ENCODE measurements around the gene CC2D2B.
"Not testable (repeated sequence)": the region's sequence is repeated elsewhere in the genome, so short reads cannot be mapped to it uniquely, and the experiment has no call there.

The CC2D2B gene

DNA sequence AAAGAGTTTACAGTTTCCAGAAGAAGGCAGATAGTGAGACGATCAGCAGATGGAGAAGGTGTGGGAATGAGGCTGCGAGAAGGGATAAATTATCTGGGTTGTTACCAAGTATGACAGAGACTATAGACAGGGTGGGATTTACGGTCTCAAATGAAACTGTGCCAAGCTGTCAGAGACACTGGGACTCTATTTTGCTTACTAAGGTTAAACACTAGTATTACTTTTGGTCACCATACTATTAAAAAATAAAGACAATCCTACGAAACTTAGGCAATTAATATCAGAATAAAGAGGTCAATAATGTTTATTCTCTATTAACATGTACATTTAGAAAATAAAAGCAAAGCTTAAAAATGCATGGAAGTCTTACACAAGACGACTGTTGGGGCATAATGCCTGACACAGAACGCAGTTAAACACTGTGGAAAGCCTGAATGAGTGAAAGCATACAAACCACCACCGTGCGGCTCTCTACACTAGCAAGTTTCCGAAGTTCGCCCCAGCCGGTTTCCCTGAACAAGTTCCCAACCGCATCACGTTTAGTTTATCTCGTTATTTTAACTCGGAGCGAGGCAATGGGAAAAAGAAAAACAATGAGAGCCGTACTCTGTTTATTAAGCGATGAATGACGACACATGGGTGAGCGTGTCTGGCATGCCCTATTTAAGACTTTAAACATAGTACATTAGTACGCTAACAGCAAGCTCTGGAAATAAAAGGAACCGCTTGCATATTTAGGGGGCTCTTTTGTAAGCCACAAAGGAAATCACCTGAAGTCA lies 909 bp upstream of the CC2D2B start:
- DNase-seq: peak; percentile 43

DNA sequence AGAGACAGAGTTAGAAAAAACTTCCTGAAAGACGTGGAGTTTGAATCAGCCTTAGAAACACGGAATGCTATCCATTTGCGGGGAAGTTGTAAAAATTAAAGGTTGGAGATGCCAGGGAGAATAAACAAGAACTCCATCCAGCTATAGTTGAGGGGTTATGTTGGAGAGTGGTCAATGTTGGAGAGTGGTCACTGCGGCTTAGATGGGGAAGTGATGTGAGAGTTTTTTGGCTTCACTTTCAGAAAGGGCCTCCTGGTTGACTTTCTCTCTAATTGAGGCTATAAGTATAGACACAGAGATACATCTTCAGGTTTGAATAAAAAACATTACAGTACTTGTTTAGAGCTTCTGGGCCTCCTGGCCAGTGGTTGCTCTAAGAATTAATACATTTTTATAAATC lies 675 bp downstream of the CC2D2B start:
- no peak for DNase-seq

DNA sequence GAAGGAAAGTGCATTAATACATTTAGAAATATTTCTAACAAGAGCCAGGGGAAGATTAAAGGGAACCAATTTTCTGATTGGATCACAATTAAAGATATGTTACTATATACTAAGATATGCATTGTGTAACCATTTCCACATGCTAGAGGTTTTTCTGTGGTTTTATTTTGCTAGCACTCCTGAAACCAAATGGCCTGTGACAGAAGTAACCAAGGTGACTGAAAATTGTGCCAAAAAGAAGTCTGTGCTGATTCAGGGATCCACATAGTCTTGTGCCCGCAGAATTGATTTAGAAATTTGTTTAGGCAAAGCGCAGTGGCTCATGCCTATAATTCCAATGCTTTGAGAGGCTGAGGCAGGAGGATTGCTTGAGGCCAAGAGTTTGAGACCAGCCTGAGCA lies 1.8 kb downstream of the CC2D2B start:
- DNase-seq: no peak

DNA sequence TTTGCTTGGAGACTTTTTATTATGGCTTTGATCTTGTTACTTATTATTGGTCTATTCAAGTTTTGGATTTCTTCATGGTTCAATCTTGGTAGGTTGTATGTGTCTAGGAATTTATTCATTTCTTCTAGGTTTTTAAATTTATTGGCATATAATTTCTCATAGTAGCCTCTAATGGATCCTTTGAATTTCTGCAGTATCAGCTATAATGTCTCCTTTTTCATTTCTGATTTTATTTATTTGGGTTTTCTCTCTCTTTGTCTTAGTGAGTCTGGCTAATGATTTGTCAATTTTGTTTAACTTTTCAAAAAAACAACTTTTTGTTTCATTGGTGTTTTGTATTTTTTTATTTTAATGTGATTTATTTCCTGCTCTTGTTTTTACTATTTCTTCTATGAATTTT lies 8.3 kb downstream of the CC2D2B start:
- not testable (repeated sequence) for DNase-seq

GRCh38 chr10:95920798-95921426 lies 13.1 kb downstream of the CC2D2B start:
- DNase-seq: no peak

GRCh38 chr10:95925033-95925432 lies 17.3 kb downstream of the CC2D2B start:
- no peak for DNase-seq

GRCh38 chr10:95935429-95935828 lies 27.7 kb downstream of the CC2D2B start:
- no peak for DNase-seq

GRCh38 chr10:95941115-95941514 lies 33.3 kb downstream of the CC2D2B start:
- no peak for DNase-seq

DNA sequence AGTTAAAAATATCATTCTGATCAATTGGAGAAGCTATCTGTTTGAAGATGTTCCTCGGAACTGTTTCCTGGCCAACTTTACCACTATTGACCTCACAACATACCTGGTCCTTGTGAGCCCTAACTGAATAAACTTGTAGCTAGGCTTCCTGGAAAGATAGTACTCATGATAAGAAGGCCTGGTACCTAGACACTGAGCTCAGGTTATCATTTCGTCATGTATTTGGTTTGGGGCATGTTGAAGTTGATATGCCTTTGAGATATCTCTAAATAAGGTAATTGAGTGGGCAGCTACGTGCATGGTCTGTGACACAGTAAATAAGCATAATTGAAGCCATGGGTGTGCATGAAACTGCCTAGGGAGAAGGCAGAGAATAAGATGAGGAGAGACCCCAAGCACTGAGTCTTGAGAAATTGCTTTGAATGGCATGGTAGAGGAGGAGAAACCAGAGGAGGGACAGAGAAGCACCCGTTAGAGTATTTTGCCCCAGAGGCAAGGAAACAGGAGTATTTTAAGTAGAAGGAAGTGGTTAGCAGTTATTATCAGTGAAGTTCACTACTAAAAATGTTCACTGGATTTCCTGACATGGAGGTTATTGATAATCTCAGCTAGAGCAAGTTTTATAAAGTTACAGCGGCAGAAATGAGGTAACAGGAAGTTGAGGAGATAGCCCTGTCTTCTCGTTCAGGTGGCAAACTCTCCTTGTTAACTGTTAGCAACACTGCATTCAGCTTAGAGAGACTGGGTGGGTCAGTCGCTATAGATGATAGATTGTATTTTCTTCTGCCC lies 55.6 kb downstream of the CC2D2B start:
- DNase-seq: peak; percentile 35

- no peak for DNase-seq
These were observed 56.2 kb downstream of the CC2D2B start for GRCh38 chr10:95963991-95964389.

- no peak for DNase-seq
These were observed 57.0 kb downstream of the CC2D2B start for GRCh38 chr10:95964756-95965155.

DNA sequence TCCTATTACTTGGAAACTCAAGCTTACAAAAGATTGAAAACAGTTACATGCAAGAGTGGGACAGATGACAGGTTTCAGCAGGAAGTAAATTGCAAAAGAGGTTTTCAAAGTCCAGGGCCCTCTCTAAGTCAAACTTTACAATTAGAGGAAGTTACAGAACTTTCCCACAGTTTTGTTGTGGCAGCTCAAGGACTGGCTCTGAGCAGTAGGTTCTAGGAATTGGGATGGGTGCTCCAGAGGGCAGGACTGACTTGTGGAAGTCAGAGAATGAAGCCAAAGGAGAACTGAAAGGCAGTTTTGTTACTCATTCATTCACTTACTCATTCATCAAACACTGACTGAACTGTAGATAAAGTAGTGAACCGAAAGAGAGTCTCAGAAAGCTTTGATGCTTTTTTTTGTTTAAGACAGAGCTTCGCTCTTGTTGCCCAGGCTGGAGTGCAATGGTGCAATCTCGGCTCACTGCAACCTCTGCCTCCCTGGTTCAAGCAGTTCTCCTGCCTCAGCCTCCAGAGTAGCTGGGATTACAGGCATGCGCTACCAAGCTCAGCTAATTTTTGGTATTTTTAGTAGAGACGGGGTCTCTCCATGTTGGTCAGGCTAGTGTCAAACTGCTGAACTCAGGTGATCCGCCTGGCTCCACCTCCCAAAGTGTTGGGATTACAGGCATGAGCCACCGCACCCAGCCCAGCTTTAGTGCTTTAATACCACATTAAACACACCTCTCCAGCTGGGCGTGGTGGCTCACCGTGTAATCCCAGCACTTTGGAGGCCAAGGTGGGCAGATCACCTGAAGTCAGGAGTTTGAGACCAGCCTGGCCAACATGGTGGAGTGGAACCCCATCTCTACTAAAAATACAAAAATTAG lies 68.8 kb downstream of the CC2D2B start:
- DNase-seq: peak; percentile 78

- no peak for DNase-seq
These were observed 74.4 kb downstream of the CC2D2B start for GRCh38 chr10:95982200-95982599.

GRCh38 chr10:95987685-95988426 lies 80.1 kb downstream of the CC2D2B start:
- DNase-seq: no peak

DNA sequence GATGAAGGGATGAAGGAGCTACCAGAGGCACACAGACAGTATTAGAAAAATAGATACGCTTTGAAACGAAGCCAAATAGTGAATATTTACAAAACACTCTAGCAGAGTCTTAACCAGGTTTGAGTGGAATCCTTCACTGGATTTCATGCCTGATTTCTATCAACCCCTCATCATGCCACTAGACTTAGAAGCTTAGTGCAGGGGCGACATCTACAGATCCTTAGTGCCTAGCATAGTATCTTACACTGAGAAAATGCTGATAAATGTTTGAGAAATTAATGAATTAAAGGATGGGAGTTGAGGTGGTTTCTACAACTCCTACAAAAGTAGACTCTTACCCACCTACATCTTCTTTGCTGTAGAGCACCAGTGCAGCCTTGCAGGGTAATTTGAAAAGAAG lies 80.9 kb downstream of the CC2D2B start:
- no peak for DNase-seq

DNA sequence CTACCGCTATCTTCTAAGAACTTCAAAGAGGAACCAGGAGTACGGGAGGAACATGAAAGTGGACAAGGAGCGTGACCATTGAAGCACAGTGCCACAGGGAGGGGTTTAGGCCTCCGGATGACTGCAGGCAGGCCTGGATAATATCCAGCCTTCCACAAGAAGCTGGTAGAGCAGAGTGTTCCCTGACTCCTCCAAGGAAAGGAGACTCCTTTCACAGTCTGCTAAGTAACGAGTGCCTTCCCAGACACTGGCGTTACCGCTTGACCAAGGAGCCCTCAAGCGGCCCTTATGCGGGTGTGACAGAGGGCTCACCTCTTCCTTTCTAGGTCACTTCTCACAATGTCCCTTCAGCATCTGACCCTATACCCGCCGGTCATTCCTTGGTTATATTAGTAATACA lies 86.6 kb downstream of the CC2D2B start:
- DNase-seq: not testable (repeated sequence)

- DNase-seq: no peak
These were observed 90.5 kb downstream of the CC2D2B start for GRCh38 chr10:95998255-95998784.

DNA sequence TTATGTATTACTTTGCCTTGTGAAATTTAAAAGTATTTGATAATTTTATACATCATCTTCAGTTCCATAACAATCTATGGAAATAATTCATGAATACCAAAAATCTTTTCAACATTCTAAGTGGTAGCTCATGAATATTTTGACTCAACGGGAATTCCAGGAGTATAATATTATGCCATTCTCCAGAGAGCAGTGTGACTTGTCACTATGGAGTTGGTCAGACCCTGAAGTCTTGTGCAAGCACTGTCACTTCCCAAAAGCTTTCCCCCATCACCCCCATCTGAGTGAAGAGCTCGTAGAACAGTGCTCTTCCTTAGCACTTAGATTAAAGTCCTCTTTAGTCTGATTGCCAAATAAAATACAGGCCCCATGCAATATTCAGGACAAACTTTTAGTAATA lies 106.2 kb downstream of the CC2D2B start:
- DNase-seq: no peak

- no peak for DNase-seq
These were observed 106.8 kb downstream of the CC2D2B start for GRCh38 chr10:96014473-96015102.

DNA sequence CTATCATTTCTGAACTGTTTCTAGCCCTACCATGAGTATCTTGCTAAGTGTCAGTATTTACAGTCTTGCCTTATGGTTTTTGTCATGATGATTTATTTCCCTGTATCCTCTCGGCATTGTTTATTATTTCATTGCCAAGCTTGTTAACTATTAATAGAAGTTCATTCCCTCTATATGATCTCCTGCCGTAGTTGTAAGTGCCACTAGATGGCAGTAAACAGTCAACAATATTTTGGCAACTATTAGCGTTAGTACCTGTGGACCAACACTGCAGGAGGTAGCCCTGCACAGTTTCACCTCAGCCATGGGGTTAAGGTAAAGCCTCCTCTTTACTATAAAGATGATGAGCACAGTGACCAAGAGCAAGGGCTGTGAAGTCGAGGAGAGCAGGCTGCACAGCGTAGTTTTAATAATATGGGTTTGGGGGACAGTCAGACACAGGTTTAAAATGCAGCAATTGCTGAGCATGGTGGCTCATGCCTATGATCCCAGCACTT lies 109.5 kb downstream of the CC2D2B start:
- peak; percentile 28 for DNase-seq

DNA sequence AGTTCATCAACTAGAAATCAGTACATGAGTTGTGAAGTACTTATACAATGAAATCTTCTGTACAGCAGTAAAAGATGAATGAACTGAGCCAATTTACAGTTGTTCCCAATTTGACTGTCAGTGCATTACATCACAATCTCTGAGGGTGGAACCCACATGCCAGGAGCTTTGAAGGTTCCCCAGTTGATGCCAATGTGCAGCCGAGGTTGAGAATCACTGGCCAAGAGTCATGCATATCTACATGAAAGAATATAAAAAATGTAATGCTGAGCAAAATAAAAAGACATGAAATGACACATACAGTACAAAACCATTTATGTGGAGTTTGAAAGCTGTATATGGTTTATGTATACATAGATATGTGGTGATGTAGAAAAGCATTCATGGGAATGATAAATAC lies 113.6 kb downstream of the CC2D2B start:
- DNase-seq: no peak
